GM21825 (cell line): ENCODE measurements around the gene SRCAP.

Source experiments
- ATAC-seq: cut with Tn5 transposase; IDR thresholded peaks from one replicate; pipeline ENCODE4 v1.9.1; 2021; ENCODE audit warnings: mild to moderate bottlenecking, moderate library complexity; ENCODE audit not compliant: unreplicated experiment

Gene SRCAP

GRCh38 chr16:30728321-30728720 is 29.4 kb downstream of the SRCAP start:
- ATAC-seq, result no peak

GRCh38 chr16:30728899-30729672 is 30.1 kb downstream of the SRCAP start:
- no peak for ATAC-seq

- ATAC-seq, result no peak
Observed at GRCh38 chr16:30731411-30731810, 32.4 kb downstream of the SRCAP start.

GRCh38 chr16:30736995-30737793 is 38.2 kb downstream of the SRCAP start:
- ATAC-seq, result no peak

- no peak for ATAC-seq
Observed at GRCh38 chr16:30737794-30738648, 39.0 kb downstream of the SRCAP start.

- ATAC-seq, result no peak
Observed at GRCh38 chr16:30738984-30739951, 40.3 kb downstream of the SRCAP start.

- ATAC-seq, result no peak
Observed at GRCh38 chr16:30740364-30741251, 41.6 kb downstream of the SRCAP start.

GRCh38 chr16:30741461-30741914 is 42.5 kb downstream of the SRCAP start:
- ATAC-seq, result no peak

GRCh38 chr16:30743716-30744115 is 44.7 kb downstream of the SRCAP start:
- no peak for ATAC-seq

- ATAC-seq, result no peak
Observed at GRCh38 chr16:30744183-30744582, 45.2 kb downstream of the SRCAP start.

GRCh38 chr16:30745082-30745481 is 46.1 kb downstream of the SRCAP start:
- ATAC-seq, result no peak

GRCh38 chr16:30746638-30747175 is 47.7 kb downstream of the SRCAP start:
- ATAC-seq, result no peak

GRCh38 chr16:30747331-30747730 is 48.4 kb downstream of the SRCAP start:
- no peak for ATAC-seq

- peak; percentile 92 for ATAC-seq
Observed at GRCh38 chr16:30747799-30748633, 49.0 kb downstream of the SRCAP start, which contains the start of gene PHKG2. Gene PHKG2, plus strand, starts transcription at chr16:30748425. Its CDS starts 396 bp downstream, at chr16:30748821.

- ATAC-seq, result peak; percentile 17
Observed at GRCh38 chr16:30748634-30749445, 49.9 kb downstream of the SRCAP start.

GRCh38 chr16:30750201-30750600 is 51.2 kb downstream of the SRCAP start:
- no peak for ATAC-seq
